ENCODE data around the gene RASSF6. TPM values are rescaled to one million over a fixed set of nuclear protein-coding genes. Genes with fewer than 3 reads are reported as not detected.
A peak's percentile ranks its signal among the peaks of the same experiment; 100 is the strongest.
"Not testable (repeated sequence)": the region's sequence is repeated elsewhere in the genome, so short reads cannot be mapped to it uniquely, and the experiment has no call there.

RASSF6 gene
- total RNA-seq, 2 experiments from 2014 or later, result not detected

DNA sequence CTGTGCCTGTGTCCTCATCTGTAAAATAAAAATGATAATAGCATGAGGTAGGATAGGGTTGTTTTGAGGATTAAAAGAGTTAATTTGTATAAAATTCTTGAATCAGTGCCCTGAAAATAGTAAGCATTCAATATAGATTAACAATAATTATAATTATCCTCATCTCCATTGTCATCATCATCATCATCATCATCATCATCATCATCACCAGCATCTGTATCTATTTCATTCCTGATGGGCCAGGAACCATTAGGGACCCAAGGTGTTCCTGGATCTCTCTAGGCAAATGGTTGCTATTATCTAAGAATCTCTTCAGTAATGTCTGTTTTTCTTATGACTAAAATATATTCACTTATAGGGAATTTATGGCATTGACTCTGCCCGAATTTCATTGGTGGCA, 31.6 kb downstream of the RASSF6 start:
- Mint-ChIP-seq H3K27ac (no peak overlapping the region), H3K9me3 (no peaks in the 10 kb centered on the region), H3K27me3 (ENCODE audit: low read depth) (no peaks in the 10 kb centered on the region), H3K36me3 (ENCODE audit: low read depth) (no peaks in the 10 kb centered on the region), H3K4me3 (no peak overlapping the region), H3K4me1 (ENCODE audit: low read depth) (no peaks in the 10 kb centered on the region)
- DNase-seq, result no peak
- CTCF ChIA-PET, result no interaction called here
- intact Hi-C loops (cut with micrococcal nuclease), result no loop called here

DNA sequence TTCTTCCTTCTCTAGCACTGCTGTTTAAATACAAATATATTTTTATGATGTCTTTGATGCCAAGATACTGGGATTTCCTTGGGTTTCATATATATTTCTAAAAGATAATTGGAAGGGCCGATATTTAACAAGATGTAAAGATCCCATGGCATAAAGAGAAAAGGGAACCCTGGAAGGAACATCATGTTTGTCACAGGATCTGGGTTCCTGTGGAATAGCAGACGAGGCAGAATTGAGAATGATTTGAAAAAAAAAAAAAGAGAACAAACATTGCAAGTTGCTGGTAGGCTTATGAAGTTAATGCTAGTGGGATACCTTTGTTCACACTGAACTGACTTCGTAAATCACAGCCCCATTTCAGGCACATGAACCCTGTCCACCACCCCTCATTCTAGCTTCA, 33.6 kb downstream of the RASSF6 start:
- Mint-ChIP-seq H3K27ac (no peak overlapping the region), H3K4me1 (ENCODE audit: low read depth) (no peaks in the 10 kb centered on the region), H3K27me3 (ENCODE audit: low read depth) (no peaks in the 10 kb centered on the region), H3K4me3 (no peak overlapping the region), H3K36me3 (ENCODE audit: low read depth) (no peaks in the 10 kb centered on the region), H3K9me3 (no peaks in the 10 kb centered on the region)
- CTCF ChIA-PET, result no interaction called here
- DNase-seq, result no peak
- intact Hi-C loops (cut with micrococcal nuclease), result no loop called here

DNA sequence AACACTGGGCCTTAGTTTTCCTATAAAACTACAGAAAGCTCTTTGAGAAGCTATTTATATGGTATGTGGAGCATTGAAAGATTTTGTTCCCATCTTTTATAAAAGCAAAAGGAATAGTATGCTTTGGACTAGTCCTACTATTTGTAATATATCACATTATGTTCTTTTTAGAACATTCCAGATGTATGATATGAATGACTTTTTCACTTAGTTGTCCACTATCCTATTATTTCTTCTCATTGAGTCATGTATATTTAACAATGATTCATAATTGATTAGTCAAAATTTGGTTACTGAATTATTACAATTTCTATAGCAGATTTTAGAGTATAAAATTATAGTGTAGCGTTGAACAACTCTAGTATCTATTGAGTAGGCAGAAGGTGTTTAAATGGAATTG, 34.2 kb downstream of the RASSF6 start:
- H3K4me1 Mint-ChIP-seq (ENCODE audit: low read depth), result no peaks in the 10 kb centered on the region
- no peaks in the 10 kb centered on the region for H3K36me3 Mint-ChIP-seq (ENCODE audit: low read depth)
- no peaks in the 10 kb centered on the region for H3K9me3 Mint-ChIP-seq
- DNase-seq, result no peak
- H3K27ac Mint-ChIP-seq, result no peak overlapping the region
- intact Hi-C loops (cut with micrococcal nuclease), result no loop called here
- no peak overlapping the region for H3K4me3 Mint-ChIP-seq
- H3K27me3 Mint-ChIP-seq (ENCODE audit: low read depth), result no peaks in the 10 kb centered on the region
- CTCF ChIA-PET, result no interaction called here

DNA sequence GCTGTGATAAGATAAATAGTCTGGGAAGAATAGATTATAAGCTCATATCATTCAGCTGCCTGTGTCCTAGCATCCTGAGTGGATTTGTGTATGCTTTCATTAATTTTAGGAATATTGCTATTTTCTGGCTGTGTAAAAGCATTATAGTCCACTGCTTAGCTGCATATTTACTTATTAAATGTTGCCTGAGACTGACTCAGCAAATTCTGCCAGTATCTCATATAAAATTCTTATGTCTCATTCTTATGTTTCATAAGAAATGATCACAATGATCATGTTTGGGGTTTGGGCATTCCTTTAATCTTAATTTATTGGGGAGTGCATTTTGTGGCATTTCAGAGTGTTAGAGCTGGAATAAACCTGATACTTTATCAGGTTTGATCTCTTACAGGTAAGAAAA, 34.9 kb downstream of the RASSF6 start:
- H3K4me3 Mint-ChIP-seq, result no peak overlapping the region
- CTCF ChIA-PET, result no interaction called here
- H3K9me3 Mint-ChIP-seq, result no peaks in the 10 kb centered on the region
- DNase-seq, result no peak
- H3K27ac Mint-ChIP-seq, result no peak overlapping the region
- H3K4me1 Mint-ChIP-seq (ENCODE audit: low read depth), result no peaks in the 10 kb centered on the region
- H3K36me3 Mint-ChIP-seq (ENCODE audit: low read depth), result no peaks in the 10 kb centered on the region
- H3K27me3 Mint-ChIP-seq (ENCODE audit: low read depth), result no peaks in the 10 kb centered on the region
- intact Hi-C loops (cut with micrococcal nuclease), result no loop called here

DNA sequence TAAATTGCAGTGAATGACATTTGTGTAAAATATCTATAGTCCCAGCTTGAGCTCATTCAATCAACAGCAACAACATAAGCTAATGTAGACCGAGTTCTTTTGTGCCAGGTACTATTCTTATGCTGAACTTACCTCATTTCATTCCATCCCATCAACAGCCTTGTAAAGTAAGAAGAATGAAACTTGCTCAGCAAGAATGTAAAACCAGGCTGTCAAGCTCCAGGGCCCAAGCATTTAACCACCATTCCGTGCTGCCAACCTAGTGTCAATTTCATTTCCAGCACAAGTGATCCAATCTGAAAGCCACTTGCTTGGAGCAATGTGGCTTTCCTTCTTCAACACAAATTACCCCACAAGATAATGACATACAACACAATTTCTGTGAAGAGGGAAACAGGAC, 36.6 kb downstream of the RASSF6 start:
- intact Hi-C loops (cut with micrococcal nuclease), result no loop called here
- H3K4me1 Mint-ChIP-seq (ENCODE audit: low read depth), result no peaks in the 10 kb centered on the region
- DNase-seq, result no peak
- H3K4me3 Mint-ChIP-seq, result no peak overlapping the region
- no peak overlapping the region for H3K27ac Mint-ChIP-seq
- H3K9me3 Mint-ChIP-seq, result no peaks in the 10 kb centered on the region
- no peaks in the 10 kb centered on the region for H3K27me3 Mint-ChIP-seq (ENCODE audit: low read depth)
- no peaks in the 10 kb centered on the region for H3K36me3 Mint-ChIP-seq (ENCODE audit: low read depth)
- CTCF ChIA-PET, result interaction anchor here (1.4 kb wide), 1 partner anchor 51 kb away, joined by 4 read pairs; no protein-coding TSS in a partner anchor

DNA sequence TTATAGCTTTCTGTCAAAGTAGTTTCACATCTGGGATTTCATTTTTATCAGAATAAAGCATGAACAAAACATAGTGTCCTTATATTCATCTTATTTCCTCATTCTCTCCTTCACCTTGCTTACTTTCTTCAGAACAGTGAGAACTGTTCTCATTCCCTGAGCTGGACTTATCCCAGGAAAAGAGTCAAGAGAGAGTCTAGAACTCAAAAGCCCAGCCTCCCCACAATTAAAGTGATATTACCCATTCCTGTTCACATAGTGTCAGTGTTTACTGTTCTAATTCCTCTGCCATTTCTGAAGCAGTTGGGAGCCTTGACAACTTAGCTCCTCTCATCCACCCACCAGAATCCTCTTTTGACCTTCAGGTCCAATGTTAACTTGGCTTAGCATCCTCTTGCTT, 42.9 kb downstream of the RASSF6 start:
- DNase-seq, result no peak
- CTCF ChIA-PET, result no interaction called here
- Mint-ChIP-seq H3K27ac (no peak overlapping the region), H3K36me3 (ENCODE audit: low read depth) (no peaks in the 10 kb centered on the region), H3K4me1 (ENCODE audit: low read depth) (no peaks in the 10 kb centered on the region), H3K4me3 (no peak overlapping the region), H3K27me3 (ENCODE audit: low read depth) (no peaks in the 10 kb centered on the region), H3K9me3 (no peaks in the 10 kb centered on the region)
- intact Hi-C loops (cut with micrococcal nuclease), result no loop called here

DNA sequence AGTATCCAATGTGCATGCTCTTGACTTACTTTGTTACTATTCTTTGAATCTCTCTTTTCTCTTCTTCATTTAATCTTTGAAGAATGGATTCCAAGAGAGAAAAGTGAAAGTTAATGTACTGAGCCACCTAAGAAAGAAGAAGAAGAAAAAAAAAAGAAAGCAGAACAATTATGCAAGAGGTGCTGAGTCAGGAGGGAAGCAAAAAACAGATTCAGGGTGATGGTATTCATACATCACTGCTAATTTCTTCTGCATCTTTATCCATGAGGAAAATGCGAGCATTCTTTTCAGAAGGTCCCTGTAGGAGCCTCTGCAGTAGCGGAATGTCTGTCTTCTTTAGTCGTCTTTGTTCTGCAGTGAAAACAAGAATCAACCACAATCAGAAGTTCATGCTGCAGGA, 43.9 kb downstream of the RASSF6 start:
- no peak for DNase-seq
- CTCF ChIA-PET, result interaction anchor here (3.5 kb wide), 1 partner anchor 77 kb away, joined by 22 read pairs; no protein-coding TSS in a partner anchor
- H3K9me3 Mint-ChIP-seq, result no peaks in the 10 kb centered on the region
- no peaks in the 10 kb centered on the region for H3K36me3 Mint-ChIP-seq (ENCODE audit: low read depth)
- intact Hi-C loops (cut with micrococcal nuclease), result no loop called here
- H3K4me1 Mint-ChIP-seq (ENCODE audit: low read depth), result no peaks in the 10 kb centered on the region
- peaks cover 3% of the 10 kb centered on the region for H3K27me3 Mint-ChIP-seq (ENCODE audit: low read depth)
- no peak overlapping the region for H3K4me3 Mint-ChIP-seq
- H3K27ac Mint-ChIP-seq, result no peak overlapping the region

DNA sequence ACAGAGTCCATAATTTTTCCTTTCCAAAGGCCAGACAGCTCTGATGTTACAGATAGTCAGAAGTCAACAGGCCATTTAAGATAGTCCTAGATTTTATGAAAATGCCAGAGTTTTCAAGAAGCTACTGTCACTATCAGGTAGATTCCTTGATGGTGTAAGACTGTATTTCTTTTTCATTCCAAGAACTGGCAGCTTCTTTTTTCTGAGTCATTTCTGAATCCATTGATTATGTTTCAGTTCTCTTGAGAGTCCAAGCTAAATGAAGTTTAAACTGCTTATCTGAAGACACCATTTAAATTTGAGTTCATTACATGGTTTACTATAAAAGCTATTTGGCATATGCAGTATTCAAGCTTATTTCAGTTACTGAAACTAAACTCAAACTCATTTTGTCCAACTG, 44.6 kb downstream of the RASSF6 start:
- Mint-ChIP-seq H3K4me3 (no peak overlapping the region), H3K36me3 (ENCODE audit: low read depth) (no peaks in the 10 kb centered on the region), H3K9me3 (no peaks in the 10 kb centered on the region), H3K4me1 (ENCODE audit: low read depth) (no peaks in the 10 kb centered on the region), H3K27me3 (ENCODE audit: low read depth) (peaks cover 3% of the 10 kb centered on the region), H3K27ac (no peak overlapping the region)
- DNase-seq, result no peak
- intact Hi-C loops (cut with micrococcal nuclease), result no loop called here
- CTCF ChIA-PET, result interaction anchor here (3.5 kb wide), 1 partner anchor 78 kb away, joined by 22 read pairs; no protein-coding TSS in a partner anchor

DNA sequence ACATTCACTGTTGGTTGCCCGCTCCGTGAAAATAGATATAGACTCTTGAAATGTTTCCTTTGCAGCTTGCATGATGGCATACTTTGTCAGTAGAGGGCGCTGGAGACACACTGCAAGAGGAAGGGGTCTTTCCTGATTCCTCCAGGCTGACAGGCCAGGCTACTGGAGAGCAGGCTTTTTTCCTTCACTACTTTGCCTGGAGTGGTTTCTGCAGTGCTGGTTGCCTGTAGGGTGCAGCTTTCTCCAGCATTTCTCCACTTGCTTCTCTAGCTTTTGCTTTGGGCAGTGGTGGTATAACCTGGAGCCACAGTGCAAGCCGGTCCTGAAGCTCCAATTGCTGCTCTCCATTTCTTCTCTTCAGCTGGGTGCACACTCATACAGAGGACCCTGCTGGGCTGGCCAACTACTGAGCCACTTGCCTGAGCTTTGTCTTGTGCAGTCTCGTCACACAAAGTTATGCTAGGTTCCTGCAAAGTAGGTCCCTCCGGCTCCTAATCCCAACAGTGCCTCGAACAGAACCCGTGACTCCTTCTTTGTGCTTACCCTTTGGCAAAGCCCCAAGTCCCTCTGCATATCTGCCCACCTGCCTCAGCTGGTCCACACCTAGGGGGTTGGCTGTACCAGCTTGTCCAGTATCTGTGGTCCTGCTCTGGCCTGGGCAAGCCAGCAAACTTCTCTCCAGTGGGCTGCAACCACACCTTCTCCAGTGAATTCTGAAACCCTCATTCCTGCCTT, 46.3 kb downstream of the RASSF6 start:
- H3K4me1 Mint-ChIP-seq (ENCODE audit: low read depth), result no peaks in the 10 kb centered on the region
- H3K27ac Mint-ChIP-seq, result no peak overlapping the region
- intact Hi-C loops (cut with micrococcal nuclease), result loop anchor here (1.0 to 5.0 kb wide), 2 partner anchors 79 to 558 kb away; no protein-coding TSS in a partner anchor
- no peaks in the 10 kb centered on the region for H3K36me3 Mint-ChIP-seq (ENCODE audit: low read depth)
- peak; percentile 45 for DNase-seq
- H3K4me3 Mint-ChIP-seq, result no peak overlapping the region
- CTCF ChIA-PET, result interaction anchor here (0.6 to 3.5 kb wide), 6 partner anchors 34 to 535 kb away, joined by 3 to 22 read pairs (median 3); no protein-coding TSS in a partner anchor
- H3K9me3 Mint-ChIP-seq, result no peaks in the 10 kb centered on the region
- peaks cover 5% of the 10 kb centered on the region for H3K27me3 Mint-ChIP-seq (ENCODE audit: low read depth)

DNA sequence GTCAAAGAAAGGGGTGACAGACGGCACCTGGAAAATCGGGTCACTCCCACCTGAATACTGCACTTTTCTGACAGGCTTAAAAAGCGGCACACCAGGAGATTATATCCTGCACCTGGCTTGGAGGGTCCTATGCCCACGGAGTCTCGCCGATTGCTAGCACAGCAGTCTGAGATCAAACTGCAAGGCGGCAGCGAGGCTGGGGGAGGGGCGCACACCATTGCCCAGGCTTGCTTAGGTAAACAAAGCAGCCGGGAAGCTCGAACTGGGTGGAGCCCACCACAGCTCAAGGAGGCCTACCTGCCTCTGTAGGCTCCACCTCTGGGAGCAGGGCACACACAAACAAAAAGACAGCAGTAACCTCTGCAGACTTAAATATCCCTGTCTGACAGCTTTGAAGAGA, 69.4 kb downstream of the RASSF6 start:
- H3K27me3 Mint-ChIP-seq (ENCODE audit: low read depth); H3K27ac Mint-ChIP-seq; DNase-seq; CTCF ChIA-PET; H3K4me1 Mint-ChIP-seq (ENCODE audit: low read depth); H3K36me3 Mint-ChIP-seq (ENCODE audit: low read depth); intact Hi-C loops (cut with micrococcal nuclease); H3K4me3 Mint-ChIP-seq; H3K9me3 Mint-ChIP-seq: not testable (repeated sequence)

DNA sequence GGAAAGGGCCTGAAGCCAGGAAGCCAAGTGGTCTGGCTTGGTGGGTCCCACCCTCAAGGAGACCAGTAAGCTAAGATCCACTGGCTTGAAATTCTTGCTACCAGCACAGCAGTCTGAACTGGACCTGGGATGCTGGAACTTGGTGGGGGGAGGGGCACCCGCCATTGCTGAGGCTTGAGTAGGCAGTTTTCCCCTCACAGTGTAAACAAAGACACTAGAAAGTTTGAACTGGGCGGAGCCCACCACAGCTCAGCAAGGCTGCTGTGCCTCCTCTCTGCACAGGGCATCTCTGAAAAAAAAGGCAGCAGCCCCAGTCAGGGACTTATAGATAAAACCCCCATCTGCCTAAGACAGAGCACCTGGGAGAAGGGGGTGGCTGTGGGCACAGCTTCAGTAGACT, 75.6 kb downstream of the RASSF6 start:
- Mint-ChIP-seq H3K27ac (no peak overlapping the region), H3K27me3 (ENCODE audit: low read depth) (peaks cover 5% of the 10 kb centered on the region), H3K4me3 (no peak overlapping the region), H3K4me1 (ENCODE audit: low read depth) (no peaks in the 10 kb centered on the region), H3K9me3 (no peaks in the 10 kb centered on the region), H3K36me3 (ENCODE audit: low read depth) (no peaks in the 10 kb centered on the region)
- no peak for DNase-seq
- CTCF ChIA-PET, result no interaction called here
- intact Hi-C loops (cut with micrococcal nuclease), result no loop called here

DNA sequence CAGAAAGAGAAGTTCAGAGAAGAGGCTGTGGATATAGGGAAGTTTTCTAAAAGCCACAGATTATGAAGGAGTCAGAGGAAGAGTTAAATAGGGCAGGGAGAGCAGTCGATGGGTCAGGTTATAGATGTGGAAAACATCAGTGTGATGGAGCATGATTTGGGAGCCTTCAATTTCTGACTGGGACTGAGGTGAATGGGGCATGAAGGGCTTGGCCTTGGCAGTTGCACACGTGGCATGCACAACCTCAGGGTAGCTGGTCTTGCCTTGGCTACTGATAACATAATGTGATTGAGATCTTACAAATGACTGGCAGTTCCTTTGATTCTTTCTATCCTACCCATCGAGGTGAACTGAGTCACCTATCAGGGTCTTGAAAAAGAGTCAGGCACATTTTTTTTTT, 79.0 kb downstream of the RASSF6 start:
- intact Hi-C loops (cut with micrococcal nuclease), result no loop called here
- no peaks in the 10 kb centered on the region for H3K36me3 Mint-ChIP-seq (ENCODE audit: low read depth)
- no peak overlapping the region for H3K27ac Mint-ChIP-seq
- no peak overlapping the region for H3K4me3 Mint-ChIP-seq
- no peak for DNase-seq
- peaks cover 12% of the 10 kb centered on the region for H3K27me3 Mint-ChIP-seq (ENCODE audit: low read depth)
- CTCF ChIA-PET, result no interaction called here
- H3K4me1 Mint-ChIP-seq (ENCODE audit: low read depth), result no peaks in the 10 kb centered on the region
- no peaks in the 10 kb centered on the region for H3K9me3 Mint-ChIP-seq

DNA sequence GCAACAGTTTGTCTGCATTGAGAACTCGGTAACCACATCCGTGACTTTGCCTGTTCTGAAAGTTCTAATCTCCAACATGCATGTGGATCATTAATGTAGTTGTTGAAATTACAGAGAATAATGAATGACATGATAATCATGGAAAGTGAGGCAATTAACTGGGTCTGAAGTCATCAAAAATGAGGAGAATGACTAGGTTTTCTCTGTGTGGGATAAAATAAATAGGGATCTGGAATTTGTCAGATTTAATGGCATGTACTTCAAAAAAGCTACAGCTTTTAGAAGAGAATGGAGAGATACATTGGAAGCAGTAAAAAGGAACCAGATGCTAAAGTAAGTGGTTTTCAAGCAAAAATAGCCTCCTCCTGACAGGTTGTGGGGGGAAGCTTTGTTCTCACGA, 79.4 kb downstream of the RASSF6 start:
- no peak overlapping the region for H3K4me3 Mint-ChIP-seq
- DNase-seq, result no peak
- H3K27me3 Mint-ChIP-seq (ENCODE audit: low read depth), result peaks cover 12% of the 10 kb centered on the region
- no peaks in the 10 kb centered on the region for H3K36me3 Mint-ChIP-seq (ENCODE audit: low read depth)
- CTCF ChIA-PET, result interaction anchor here (0.9 kb wide), 1 partner anchor 33 kb away, joined by 3 read pairs; no protein-coding TSS in a partner anchor
- intact Hi-C loops (cut with micrococcal nuclease), result no loop called here
- peaks cover 1% of the 10 kb centered on the region for H3K4me1 Mint-ChIP-seq (ENCODE audit: low read depth)
- H3K9me3 Mint-ChIP-seq, result no peaks in the 10 kb centered on the region
- H3K27ac Mint-ChIP-seq, result no peak overlapping the region

Data from activated naive CD4-positive, alpha-beta T cell treated with anti-CD3 and anti-CD28 coated beads for 36 hours (primary cell).